ENCODE results near the gene NOXO1. TPM values are rescaled to one million over a fixed set of nuclear protein-coding genes. Genes with fewer than 3 reads are reported as not detected.

NOXO1 gene
- total and polyA plus RNA-seq, 2 donors (not counting 3 experiments of a cell fraction or from before 2014, with no cell fraction given), result 0.37 to 0.60 TPM

DNA sequence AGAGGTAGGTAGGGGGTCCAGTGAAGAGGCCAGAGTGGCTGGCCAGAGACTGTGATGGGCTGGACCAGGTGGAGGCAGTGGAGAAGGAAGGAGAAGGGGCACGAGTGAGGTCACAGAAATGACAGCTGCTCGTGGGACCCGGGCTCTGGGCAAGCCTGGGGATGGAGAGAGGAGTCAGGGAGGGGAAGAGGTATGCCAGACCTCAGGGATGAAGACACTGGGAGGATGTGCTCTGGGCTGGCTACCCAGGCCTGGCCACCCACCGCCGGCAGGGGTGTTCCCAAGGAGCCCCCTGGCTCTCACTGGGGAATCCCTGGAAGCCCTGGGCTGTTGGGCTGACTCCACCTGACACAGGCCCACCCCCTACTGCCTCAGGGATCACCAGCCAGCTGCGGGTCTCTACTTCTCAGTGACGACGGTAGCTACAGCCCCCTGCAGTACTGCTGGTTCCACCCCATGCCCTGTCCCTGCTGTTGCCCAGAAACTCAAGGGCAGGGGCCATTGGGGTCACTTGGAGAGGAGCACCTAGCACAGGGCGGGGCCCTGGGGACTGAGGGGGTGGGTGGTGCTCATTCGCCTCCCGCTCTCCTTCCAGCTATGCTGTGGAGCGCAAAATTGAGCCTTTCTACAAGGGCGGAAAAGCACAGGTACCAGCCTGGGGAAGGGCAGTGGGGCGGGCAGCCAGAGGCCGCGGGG lies 7.7 kb downstream of the NOXO1 start:
- intact Hi-C loops (cut with micrococcal nuclease) (no loop called here), dilution Hi-C loops (cut with MboI; ENCODE audit: extremely low pct_ligation_motif_present, low sequenced_read_pairs) (no loop called here)
- peaks cover 9 to 37% of the 10 kb centered on the region in 2 experiments for H3K36me3 ChIP-seq (ENCODE audit: control insufficient read depth in 2 of 2, extremely low read depth in 1 of 2, insufficient read depth in 2 of 2, low read length in 2 of 2)
- H3K27me3 ChIP-seq (ENCODE audit: control insufficient read depth in 2 of 2, insufficient read depth in 2 of 2, low read length in 2 of 2), result no peaks in the 10 kb centered on the region
- no peak overlapping the region for H2AFZ ChIP-seq (ENCODE audit: low read depth, low read length)
- ChIA-PET POLR2A (interaction anchor here (0.7 kb wide), 1 partner anchor 9 kb away, joined by 3 read pairs; the partner anchor contains the start of gene RPS2), CTCF (no interaction called here)
- TF ChIP-seq EZH2 (IDR thresholded peaks at IDR 0.05; ENCODE audit: borderline replicate concordance, low read depth, low read length, severe bottlenecking) (no peak), FOS (IDR thresholded peaks at IDR 0.05; ENCODE audit: borderline replicate concordance, insufficient read depth, low read length) (no peak)
- TF ChIP-seq, protein P1, sequence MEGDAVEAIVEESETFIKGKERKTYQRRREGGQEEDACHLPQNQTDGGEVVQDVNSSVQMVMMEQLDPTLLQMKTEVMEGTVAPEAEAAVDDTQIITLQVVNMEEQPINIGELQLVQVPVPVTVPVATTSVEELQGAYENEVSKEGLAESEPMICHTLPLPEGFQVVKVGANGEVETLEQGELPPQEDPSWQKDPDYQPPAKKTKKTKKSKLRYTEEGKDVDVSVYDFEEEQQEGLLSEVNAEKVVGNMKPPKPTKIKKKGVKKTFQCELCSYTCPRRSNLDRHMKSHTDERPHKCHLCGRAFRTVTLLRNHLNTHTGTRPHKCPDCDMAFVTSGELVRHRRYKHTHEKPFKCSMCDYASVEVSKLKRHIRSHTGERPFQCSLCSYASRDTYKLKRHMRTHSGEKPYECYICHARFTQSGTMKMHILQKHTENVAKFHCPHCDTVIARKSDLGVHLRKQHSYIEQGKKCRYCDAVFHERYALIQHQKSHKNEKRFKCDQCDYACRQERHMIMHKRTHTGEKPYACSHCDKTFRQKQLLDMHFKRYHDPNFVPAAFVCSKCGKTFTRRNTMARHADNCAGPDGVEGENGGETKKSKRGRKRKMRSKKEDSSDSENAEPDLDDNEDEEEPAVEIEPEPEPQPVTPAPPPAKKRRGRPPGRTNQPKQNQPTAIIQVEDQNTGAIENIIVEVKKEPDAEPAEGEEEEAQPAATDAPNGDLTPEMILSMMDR (IDR thresholded peaks at IDR 0.05; ENCODE audit: extremely low read depth in 1 of 2, insufficient read depth in 1 of 2, low read depth in 1 of 2, low read length in 2 of 2), result no peak
- no peak overlapping the region for H3K4me2 ChIP-seq (ENCODE audit: insufficient read depth, low read length)
- no peak overlapping the region for H3K9ac ChIP-seq (replicated peaks; ENCODE audit: extremely low read depth, insufficient read depth, low read length)
- no peak for FAIRE-seq
- H3K9me1 ChIP-seq (replicated peaks; ENCODE audit: control insufficient read depth, extremely low read depth, insufficient read depth, low read length), result no peaks in the 10 kb centered on the region
- no peak overlapping the region for H3K27ac ChIP-seq (ENCODE audit: insufficient read depth, low read depth, low read length)
- H3K79me2 ChIP-seq (ENCODE audit: control insufficient read depth, insufficient read depth, low read length), result peaks cover 15% of the 10 kb centered on the region
- no peak overlapping the region for H3K4me3 ChIP-seq (replicated peaks in 1 of 3; ENCODE audit: insufficient read depth in 1 of 3, low read depth in 1 of 3, low read length in 3 of 3)
- peaks cover 4% of the 10 kb centered on the region for H3K4me1 ChIP-seq (ENCODE audit: control insufficient read depth, extremely low read depth, insufficient read depth, low read length)
- BruUV-seq (replicated peaks), result no TSS peak
- H4K20me1 ChIP-seq (replicated peaks; ENCODE audit: control insufficient read depth, extremely low read depth, insufficient read depth, low read length), result no peaks in the 10 kb centered on the region
- no peaks in the 10 kb centered on the region for H3K9me3 ChIP-seq (replicated peaks; ENCODE audit: control insufficient read depth, insufficient read depth, low read length)
- DNase-seq (ENCODE audit: low read depth, low spot score), result no peak

DNA sequence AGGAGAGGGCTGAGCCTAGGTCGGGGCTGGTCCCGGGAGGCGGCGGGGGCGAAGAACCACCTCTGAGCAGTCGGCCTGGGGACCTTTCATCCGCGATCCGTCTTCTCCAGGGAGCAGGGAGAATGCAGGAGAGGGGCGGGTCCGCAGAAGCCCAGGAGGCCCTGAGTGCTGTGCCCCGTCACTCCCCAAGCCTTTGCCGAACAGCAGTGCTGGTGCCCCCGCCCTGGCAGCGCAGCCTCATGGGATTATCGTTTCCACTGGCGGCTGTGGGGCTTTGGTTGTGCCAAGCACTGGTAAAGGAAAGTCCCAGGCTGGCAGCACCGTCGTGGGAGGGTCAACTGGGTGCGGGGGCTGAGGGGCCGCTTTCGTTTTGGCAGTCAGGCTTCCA lies 8.8 kb downstream of the NOXO1 start:
- FAIRE-seq (no peak), DNase-seq (ENCODE audit: low read depth, low spot score) (no peak)
- intact Hi-C loops (cut with micrococcal nuclease) (no loop called here), dilution Hi-C loops (cut with MboI; ENCODE audit: extremely low pct_ligation_motif_present, low sequenced_read_pairs) (no loop called here)
- H3K4me2 ChIP-seq (ENCODE audit: insufficient read depth, low read length), result peak overlapping the region; percentile 64
- no peaks in the 10 kb centered on the region for H3K9me1 ChIP-seq (replicated peaks; ENCODE audit: control insufficient read depth, extremely low read depth, insufficient read depth, low read length)
- H4K20me1 ChIP-seq (replicated peaks; ENCODE audit: control insufficient read depth, extremely low read depth, insufficient read depth, low read length), result no peaks in the 10 kb centered on the region
- ChIA-PET CTCF (no interaction called here), POLR2A (interaction anchor here (1.2 kb wide), 1 partner anchor 9 kb away, joined by 3 read pairs; no protein-coding TSS in a partner anchor)
- H3K4me3 ChIP-seq (replicated peaks in 1 of 3; ENCODE audit: insufficient read depth in 1 of 3, low read depth in 1 of 3, low read length in 3 of 3), result peak overlapping the region; percentile 59 to 82 (median 62)
- no TSS peak for BruUV-seq (replicated peaks)
- peaks cover 4% of the 10 kb centered on the region for H3K4me1 ChIP-seq (ENCODE audit: control insufficient read depth, extremely low read depth, insufficient read depth, low read length)
- no peaks in the 10 kb centered on the region for H3K9me3 ChIP-seq (replicated peaks; ENCODE audit: control insufficient read depth, insufficient read depth, low read length)
- peaks cover 15% of the 10 kb centered on the region for H3K79me2 ChIP-seq (ENCODE audit: control insufficient read depth, insufficient read depth, low read length)
- H3K27ac ChIP-seq (ENCODE audit: insufficient read depth, low read depth, low read length), result no peak overlapping the region
- H2AFZ ChIP-seq (ENCODE audit: low read depth, low read length), result no peak overlapping the region
- H3K27me3 ChIP-seq (ENCODE audit: control insufficient read depth in 2 of 2, insufficient read depth in 2 of 2, low read length in 2 of 2), result no peaks in the 10 kb centered on the region
- peak overlapping the region; percentile 76 for H3K9ac ChIP-seq (replicated peaks; ENCODE audit: extremely low read depth, insufficient read depth, low read length)
- peaks cover 9 to 28% of the 10 kb centered on the region in 2 experiments for H3K36me3 ChIP-seq (ENCODE audit: control insufficient read depth in 2 of 2, extremely low read depth in 1 of 2, insufficient read depth in 2 of 2, low read length in 2 of 2)
- no peak for TF ChIP-seq POLR2AphosphoS5 (IDR thresholded peaks at IDR 0.05; ENCODE audit: insufficient read depth, low read depth, low read length)
- TF ChIP-seq, protein P1 (IDR thresholded peaks at IDR 0.05; ENCODE audit: extremely low read depth in 1 of 2, insufficient read depth in 1 of 2, low read depth in 1 of 2, low read length in 2 of 2), result no peak

Data from endothelial cell of umbilical vein (primary cell).